OCI-LY3 (cell line): ENCODE results near the gene NCOA5.

ENCODE experiments used
- H2AFZ ChIP-seq: fragments of 200-600, 300-600 bp; shearing (Covaris generic); 2 replicates; pipeline ENCODE4 v1.6.0; 2014; ENCODE audit warnings: antibody characterized with exemption, low read depth, low read length
- H3K27ac ChIP-seq: fragments of 200-600, 300-600 bp; sonication (generic); 2 replicates; pipeline ENCODE4 v1.5.1; 2014; ENCODE audit warnings: mild to moderate bottlenecking, low read length, moderate library complexity, mixed read lengths
- H3K27me3 ChIP-seq: fragments of 200-600, 300-600 bp; sonication (generic); 2 replicates; pipeline ENCODE4 v1.6.1; 2014; ENCODE audit warnings: low read depth, low read length, mixed read lengths
- H3K36me3 ChIP-seq: fragments of 200-600, 300-600 bp; sonication (generic); replicated peaks from 2 replicates; pipeline ENCODE3; 2014; ENCODE audit warnings: low read depth, low read length, mixed read lengths
- H3K4me1 ChIP-seq: fragments of 300-600, 200-600 bp; sonication (generic); 2 replicates; pipeline ENCODE4 v1.6.1; 2014; ENCODE audit warnings: low read length, mixed read lengths
- H3K4me2 ChIP-seq: fragments of 200-600, 300-600 bp; sonication (generic); 2 replicates; pipeline ENCODE4 v1.6.1; 2014; ENCODE audit warnings: low read length, mixed read lengths
- H3K4me3 ChIP-seq: fragments of 300-600, 200-600 bp; sonication (generic); 2 replicates; pipeline ENCODE4 v1.5.1; 2014; ENCODE audit warnings: antibody characterized with exemption, mild to moderate bottlenecking, low read length, moderate library complexity
- H3K79me2 ChIP-seq: fragments of 300-600, 200-600 bp; shearing (Covaris generic); 2 replicates; pipeline ENCODE4 v1.6.1; 2014; ENCODE audit warnings: mild to moderate bottlenecking, low read length, mixed read lengths
- H3K9ac ChIP-seq: fragments of 300-600, 200-600 bp; shearing (Covaris generic); 2 replicates; pipeline ENCODE4 v1.6.0; 2014; ENCODE audit warnings: mild to moderate bottlenecking, low read length, moderate library complexity
- H3K9me3 ChIP-seq: fragments of 200-600, 300-600 bp; shearing (Covaris generic); 2 replicates; pipeline ENCODE4 v1.6.1; 2014; ENCODE audit warnings: low read length, mixed read lengths; ENCODE audit not compliant: insufficient read depth
- H4K20me1 ChIP-seq: fragments of 200-600, 300-600 bp; sonication (generic); 2 replicates; pipeline ENCODE4 v1.6.1; 2016; ENCODE audit warnings: low read length, mixed read lengths; ENCODE audit not compliant: insufficient read depth
- EZH2phosphoT487 ChIP-seq: fragments of 200-600 bp; shearing (Covaris generic); IDR thresholded peaks from 2 replicates; pipeline ENCODE4 v1.6.1; 2018; ENCODE audit warnings: antibody characterized with exemption, mixed run types, low read depth
- TF ChIP-seq, protein P1 (sequence below): fragments of 200-600, 300-600 bp; sonication (generic); IDR thresholded peaks from 2 replicates; pipeline ENCODE4 v1.5.1; 2014; ENCODE audit warnings: antibody characterized with exemption, low read length, low read depth

NCOA5 gene

DNA sequence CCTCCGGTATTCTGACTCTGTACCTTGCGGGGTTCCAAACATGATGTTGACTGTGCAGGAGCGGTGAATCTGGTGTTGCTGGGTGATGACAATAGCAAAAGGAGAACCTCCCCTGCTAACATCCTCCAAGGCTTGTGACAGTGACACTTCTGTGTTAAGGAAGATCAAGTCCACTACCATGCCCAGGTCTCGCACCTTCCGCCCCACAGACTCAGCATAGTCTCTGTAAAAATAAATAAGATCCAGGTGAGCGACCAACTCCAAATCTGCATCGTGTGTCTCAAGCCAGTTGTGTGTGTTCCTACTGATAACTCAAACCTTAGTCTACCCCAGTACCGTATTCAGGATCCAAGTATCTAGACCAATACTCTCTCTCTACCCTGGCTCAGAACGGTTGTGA lies 24.8 kb downstream of the NCOA5 start:
- no peak for TF ChIP-seq EZH2phosphoT487
- TF ChIP-seq, protein P1, sequence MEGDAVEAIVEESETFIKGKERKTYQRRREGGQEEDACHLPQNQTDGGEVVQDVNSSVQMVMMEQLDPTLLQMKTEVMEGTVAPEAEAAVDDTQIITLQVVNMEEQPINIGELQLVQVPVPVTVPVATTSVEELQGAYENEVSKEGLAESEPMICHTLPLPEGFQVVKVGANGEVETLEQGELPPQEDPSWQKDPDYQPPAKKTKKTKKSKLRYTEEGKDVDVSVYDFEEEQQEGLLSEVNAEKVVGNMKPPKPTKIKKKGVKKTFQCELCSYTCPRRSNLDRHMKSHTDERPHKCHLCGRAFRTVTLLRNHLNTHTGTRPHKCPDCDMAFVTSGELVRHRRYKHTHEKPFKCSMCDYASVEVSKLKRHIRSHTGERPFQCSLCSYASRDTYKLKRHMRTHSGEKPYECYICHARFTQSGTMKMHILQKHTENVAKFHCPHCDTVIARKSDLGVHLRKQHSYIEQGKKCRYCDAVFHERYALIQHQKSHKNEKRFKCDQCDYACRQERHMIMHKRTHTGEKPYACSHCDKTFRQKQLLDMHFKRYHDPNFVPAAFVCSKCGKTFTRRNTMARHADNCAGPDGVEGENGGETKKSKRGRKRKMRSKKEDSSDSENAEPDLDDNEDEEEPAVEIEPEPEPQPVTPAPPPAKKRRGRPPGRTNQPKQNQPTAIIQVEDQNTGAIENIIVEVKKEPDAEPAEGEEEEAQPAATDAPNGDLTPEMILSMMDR: no peak
- Histone ChIP-seq H3K27me3 (no peaks in the 10 kb centered on the region), H3K4me1 (peaks cover 48% of the 10 kb centered on the region), H3K9me3 (no peaks in the 10 kb centered on the region), H2AFZ (no peak overlapping the region), H3K27ac (no peak overlapping the region), H4K20me1 (peaks cover 21% of the 10 kb centered on the region), H3K79me2 (peaks cover 10% of the 10 kb centered on the region), H3K4me3 (no peak overlapping the region), H3K4me2 (no peak overlapping the region), H3K36me3 (peaks cover 90% of the 10 kb centered on the region), H3K9ac (no peak overlapping the region)

DNA sequence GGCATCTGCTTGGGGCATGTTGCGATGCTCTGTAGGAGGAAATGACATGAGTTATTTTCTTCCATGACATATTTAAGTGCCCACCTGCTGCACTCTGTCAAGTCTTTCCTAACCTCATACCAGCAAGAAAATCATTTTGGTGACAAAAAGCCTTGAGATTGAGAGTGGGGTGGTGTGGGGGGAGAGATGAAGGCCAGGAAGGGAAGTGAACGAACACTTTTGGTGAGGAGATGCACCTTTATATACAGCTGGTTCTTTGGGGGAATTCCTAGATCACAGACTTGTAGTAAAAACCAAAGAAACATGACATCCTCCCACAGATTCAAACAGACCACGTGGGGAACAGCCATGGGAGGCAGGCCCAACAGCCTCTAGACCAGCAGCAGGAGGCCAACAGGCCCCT lies 26.1 kb downstream of the NCOA5 start:
- Histone ChIP-seq H2AFZ (no peak overlapping the region), H3K9me3 (no peaks in the 10 kb centered on the region), H3K9ac (no peak overlapping the region), H3K4me2 (peak overlapping the region; percentile 33), H3K79me2 (peaks cover 10% of the 10 kb centered on the region; the same call in 1 of the 2 replicates), H3K27me3 (no peaks in the 10 kb centered on the region), H3K4me1 (peaks cover 48% of the 10 kb centered on the region), H4K20me1 (peaks cover 33% of the 10 kb centered on the region), H3K36me3 (peaks cover 80% of the 10 kb centered on the region), H3K4me3 (no peak overlapping the region), H3K27ac (peak overlapping the region; percentile 60)
- no peak for TF ChIP-seq EZH2phosphoT487
- TF ChIP-seq, protein P1: no peak

DNA sequence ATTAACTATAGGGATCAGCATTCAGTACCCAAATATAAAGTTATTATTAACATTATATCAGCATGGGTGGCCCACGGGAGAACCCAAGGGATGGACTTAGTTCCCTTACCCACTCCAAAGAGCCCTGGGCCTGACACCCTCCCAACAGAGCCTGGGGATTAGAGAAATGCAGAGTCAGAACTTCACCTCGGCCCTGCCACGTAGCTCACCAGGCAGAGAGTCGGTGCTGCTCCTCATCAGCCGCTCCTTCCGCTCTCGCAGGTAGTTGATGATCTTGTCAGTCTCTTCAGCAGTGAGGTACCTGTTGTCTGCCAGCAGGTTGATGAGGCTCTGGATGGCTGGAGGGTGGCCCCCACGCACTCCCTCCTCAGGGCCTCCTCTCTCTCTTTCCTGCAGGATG lies 26.6 kb downstream of the NCOA5 start:
- H3K4me3 ChIP-seq: no peak overlapping the region

DNA sequence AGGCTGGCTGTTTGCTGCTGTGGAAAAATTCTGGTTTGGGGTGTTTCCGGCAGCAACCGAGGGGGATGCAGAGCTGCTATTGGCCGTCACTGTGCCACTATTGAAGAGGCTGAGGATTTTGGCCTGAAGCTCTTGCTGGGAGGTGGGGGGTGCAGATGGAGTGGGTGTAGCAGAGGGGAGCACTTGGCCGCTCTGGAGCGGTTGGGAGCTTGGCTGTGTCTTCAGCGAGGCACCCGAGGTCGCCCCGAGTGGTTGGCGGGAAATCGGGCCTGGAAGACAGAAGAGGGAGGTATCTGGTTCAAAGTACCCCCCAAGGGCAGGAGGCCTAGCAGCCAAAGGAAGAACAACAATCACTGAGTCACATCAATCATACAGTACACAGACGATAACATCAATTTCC lies 27.1 kb downstream of the NCOA5 start:
- Histone ChIP-seq H3K4me2 (no peak overlapping the region), H3K9me3 (no peaks in the 10 kb centered on the region), H3K36me3 (peaks cover 70% of the 10 kb centered on the region), H3K79me2 (peaks cover 10% of the 10 kb centered on the region; the same call in 1 of the 2 replicates), H3K27me3 (no peaks in the 10 kb centered on the region), H3K4me1 (peaks cover 48% of the 10 kb centered on the region), H3K9ac (no peak overlapping the region), H3K27ac (no peak overlapping the region), H2AFZ (no peak overlapping the region), H3K4me3 (no peak overlapping the region), H4K20me1 (peaks cover 33% of the 10 kb centered on the region)
- no peak for TF ChIP-seq EZH2phosphoT487
- TF ChIP-seq, protein P1: no peak

More for the DNA sequence above, 26.6 kb downstream of the NCOA5 start:
- no peak overlapping the region for H2AFZ ChIP-seq
- H4K20me1 ChIP-seq: peaks cover 33% of the 10 kb centered on the region
- peaks cover 48% of the 10 kb centered on the region for H3K4me1 ChIP-seq
- no peak overlapping the region for H3K9ac ChIP-seq
- H3K36me3 ChIP-seq: peaks cover 75% of the 10 kb centered on the region
- TF ChIP-seq EZH2phosphoT487: no peak
- TF ChIP-seq, protein P1: no peak
- H3K79me2 ChIP-seq: peaks cover 10% of the 10 kb centered on the region; the same call in 1 of the 2 replicates
- no peaks in the 10 kb centered on the region for H3K27me3 ChIP-seq
- H3K9me3 ChIP-seq: no peaks in the 10 kb centered on the region
- H3K27ac ChIP-seq: peak overlapping the region; percentile 60
- no peak overlapping the region for H3K4me2 ChIP-seq
